Astrocyte (in vitro differentiated cells and primary cell): Measurements from ENCODE around the gene PKD1. TPM values are rescaled to one million over a fixed set of nuclear protein-coding genes. Genes with fewer than 3 reads are reported as not detected.

Experiments
- DNase-seq: peaks from one replicate; pipeline ENCODE4 v3.0.0-alpha.2; 2010; ENCODE audit warnings: low read depth
- FAIRE-seq: peaks from 2 replicates; lab custom pipeline; 2011; peaks lifted over from hg19 to GRCh38; lab: Jason Lieb, UNC
- H2AFZ ChIP-seq: 2 replicates; pipeline ENCODE4 v1.6.0; 2012; ENCODE audit warnings: low read depth, low read length, inconsistent platforms
- H3K27ac ChIP-seq: 2 replicates; pipeline ENCODE4 v1.5.1; 2011; ENCODE audit warnings: low read depth, low read length, inconsistent platforms
- H3K27me3 ChIP-seq: 2 replicates; pipeline ENCODE4 v1.6.0; 2011; ENCODE audit warnings: low read length, inconsistent platforms; ENCODE audit not compliant: insufficient read depth
- H3K36me3 ChIP-seq: 2 replicates; pipeline ENCODE4 v1.5.1; 2011; ENCODE audit warnings: low read length, inconsistent platforms; ENCODE audit not compliant: insufficient read depth
- H3K4me1 ChIP-seq: 2 replicates; pipeline ENCODE4 v1.5.1; 2011; ENCODE audit warnings: low read length, inconsistent platforms; ENCODE audit not compliant: insufficient read depth
- H3K4me2 ChIP-seq: 2 replicates; pipeline ENCODE4 v1.6.0; 2012; ENCODE audit warnings: low read length, inconsistent platforms
- H3K4me3 ChIP-seq: 2 replicates; pipeline ENCODE4 v1.5.1; 2011; ENCODE audit warnings: low read depth, mild to moderate bottlenecking, low read length, inconsistent platforms; ENCODE audit not compliant: insufficient read depth
- H3K79me2 ChIP-seq: 2 replicates; pipeline ENCODE4 v1.6.0; 2012; ENCODE audit warnings: mild to moderate bottlenecking, low read length, inconsistent platforms; ENCODE audit not compliant: insufficient read depth
- H3K9ac ChIP-seq: 2 replicates; pipeline ENCODE4 v1.6.0; 2012; ENCODE audit warnings: mild to moderate bottlenecking, low read length, inconsistent platforms
- H3K9me3 ChIP-seq: 2 replicates; pipeline ENCODE4 v1.5.1; 2012; ENCODE audit warnings: low read depth, mild to moderate bottlenecking, low read length, inconsistent platforms; ENCODE audit not compliant: insufficient read depth
- H4K20me1 ChIP-seq: 2 replicates; pipeline ENCODE4 v1.6.0; 2012; ENCODE audit warnings: low read length, inconsistent platforms; ENCODE audit not compliant: insufficient read depth
- H3K27ac Mint-ChIP-seq: one replicate; pipeline ENCODE4 v1.8.0; 2021; ENCODE audit warnings: mild to moderate bottlenecking, mixed read lengths; ENCODE audit not compliant: unreplicated experiment
- H3K27me3 Mint-ChIP-seq: one replicate; pipeline ENCODE4 v1.8.0; 2021; ENCODE audit warnings: low read depth, mixed read lengths; ENCODE audit not compliant: unreplicated experiment
- H3K36me3 Mint-ChIP-seq: one replicate; pipeline ENCODE4 v1.8.0; 2021; ENCODE audit warnings: low read depth, mixed read lengths; ENCODE audit not compliant: unreplicated experiment
- H3K4me1 Mint-ChIP-seq: one replicate; pipeline ENCODE4 v1.8.0; 2021; ENCODE audit warnings: low read depth, mixed read lengths; ENCODE audit not compliant: unreplicated experiment
- H3K4me3 Mint-ChIP-seq: one replicate; pipeline ENCODE4 v1.8.0; 2021; ENCODE audit warnings: mild to moderate bottlenecking, moderate library complexity, mixed read lengths; ENCODE audit not compliant: unreplicated experiment
- H3K9me3 Mint-ChIP-seq: one replicate; pipeline ENCODE4 v1.8.0; 2021; ENCODE audit warnings: mild to moderate bottlenecking, mixed read lengths; ENCODE audit not compliant: unreplicated experiment
- CTCF ChIP-seq: IDR thresholded peaks from 2 replicates; pipeline ENCODE4 v1.5.1; 2011; ENCODE audit warnings: low read depth, mild to moderate bottlenecking, inconsistent platforms, low read length, moderate library complexity; ENCODE audit not compliant: insufficient read depth
- EZH2 ChIP-seq: IDR thresholded peaks from 2 replicates; pipeline ENCODE4 v1.6.1; 2012; ENCODE audit warnings: mild to moderate bottlenecking, low read length, inconsistent platforms; ENCODE audit not compliant: insufficient read depth
- total RNA-seq: library from RNA; stranded (reverse); gene quantifications from 2 replicates; pipeline ENCODE4 v1.2.1, GENCODE V29; 2021

Gene PKD1
- total RNA-seq, 1 donor from 2014 or later = 112 TPM

GRCh38 chr16:2183671-2184070 lies 48.0 kb upstream of the PKD1 start:
- H3K79me2 ChIP-seq = no peaks in the 10 kb centered on the region
- no peak overlapping the region for H3K9ac ChIP-seq
- H3K36me3 Mint-ChIP-seq = peaks cover 2% of the 10 kb centered on the region
- H3K9me3 ChIP-seq = no peaks in the 10 kb centered on the region
- no peak overlapping the region for H3K4me2 ChIP-seq
- H3K4me3 Mint-ChIP-seq = no peak overlapping the region
- H3K4me1 ChIP-seq = no peaks in the 10 kb centered on the region
- TF ChIP-seq CTCF = no peak
- no peak for TF ChIP-seq EZH2
- no peaks in the 10 kb centered on the region for H3K4me1 Mint-ChIP-seq
- no peaks in the 10 kb centered on the region for H3K36me3 ChIP-seq
- H3K27ac ChIP-seq = no peak overlapping the region
- no peak for FAIRE-seq
- H3K9me3 Mint-ChIP-seq = no peaks in the 10 kb centered on the region
- no peak overlapping the region for H3K27ac Mint-ChIP-seq
- no peaks in the 10 kb centered on the region for H4K20me1 ChIP-seq
- no peak overlapping the region for H2AFZ ChIP-seq
- H3K4me3 ChIP-seq = no peak overlapping the region
- H3K27me3 ChIP-seq = no peaks in the 10 kb centered on the region
- peaks cover 3% of the 10 kb centered on the region for H3K27me3 Mint-ChIP-seq
- no peak for DNase-seq

GRCh38 chr16:2181952-2182351 lies 46.3 kb upstream of the PKD1 start:
- Histone ChIP-seq H3K27me3 (no peaks in the 10 kb centered on the region), H3K4me3 (no peak overlapping the region), H3K9ac (no peak overlapping the region), H4K20me1 (no peaks in the 10 kb centered on the region), H3K9me3 (no peaks in the 10 kb centered on the region), H3K79me2 (no peaks in the 10 kb centered on the region), H3K27ac (no peak overlapping the region), H3K36me3 (no peaks in the 10 kb centered on the region), H2AFZ (no peak overlapping the region), H3K4me1 (no peaks in the 10 kb centered on the region), H3K4me2 (no peak overlapping the region)
- Mint-ChIP-seq H3K27me3 (peaks cover 3% of the 10 kb centered on the region), H3K27ac (no peak overlapping the region), H3K36me3 (peaks cover 2% of the 10 kb centered on the region), H3K4me3 (no peak overlapping the region), H3K9me3 (no peaks in the 10 kb centered on the region), H3K4me1 (no peaks in the 10 kb centered on the region)
- FAIRE-seq (no peak), DNase-seq (no peak)
- TF ChIP-seq CTCF (no peak), EZH2 (no peak)

- Histone ChIP-seq H3K4me2 (no peak overlapping the region), H4K20me1 (no peaks in the 10 kb centered on the region), H3K27ac (no peak overlapping the region), H2AFZ (no peak overlapping the region), H3K9me3 (no peaks in the 10 kb centered on the region), H3K4me1 (no peaks in the 10 kb centered on the region), H3K9ac (no peak overlapping the region), H3K36me3 (no peaks in the 10 kb centered on the region), H3K4me3 (no peak overlapping the region), H3K79me2 (no peaks in the 10 kb centered on the region), H3K27me3 (no peaks in the 10 kb centered on the region)
- TF ChIP-seq EZH2 (no peak), CTCF (no peak)
- no peak overlapping the region for H3K4me3 Mint-ChIP-seq
- peaks cover 3% of the 10 kb centered on the region for H3K27me3 Mint-ChIP-seq
- H3K9me3 Mint-ChIP-seq = no peaks in the 10 kb centered on the region
- H3K36me3 Mint-ChIP-seq = peaks cover 2% of the 10 kb centered on the region
- DNase-seq = no peak
- H3K27ac Mint-ChIP-seq = no peak overlapping the region
- no peak for FAIRE-seq
- H3K4me1 Mint-ChIP-seq = no peaks in the 10 kb centered on the region
Measured at GRCh38 chr16:2180962-2181923, 45.5 kb upstream of the PKD1 start.
